Liver (tissue), 9 donors: ENCODE measurements around the gene FAHD2A. TPM values are rescaled to one million over a fixed set of nuclear protein-coding genes. Genes with fewer than 3 reads are reported as not detected.
"Not testable (repeated sequence)": the region's sequence is repeated elsewhere in the genome, so short reads cannot be mapped to it uniquely, and the experiment has no call there.

Source experiments
- DNase-seq: peaks from one replicate; pipeline ENCODE4 v3.0.0-alpha.2; 2017; ENCODE audit warnings: low spot score
- H3K27ac ChIP-seq, 2 donors: one replicate each; pipeline ENCODE4 v1.7.0; 2013; ENCODE audit warnings: inconsistent platforms in 2 of 2, low read length in 2 of 2, control low read depth in 1 of 2, low read depth in 1 of 2, mild to moderate bottlenecking in 1 of 2
- H3K27me3 ChIP-seq, 4 donors: one replicate each; pipeline versions ENCODE4 v1.6.1 to v1.7.0; 2013; ENCODE audit warnings: low read length in 3 of 4, inconsistent platforms in 1 of 4, mild to moderate bottlenecking in 1 of 4, moderate library complexity in 1 of 4; ENCODE audit not compliant: control insufficient read depth in 4 of 4, insufficient read depth in 4 of 4
- H3K36me3 ChIP-seq, 4 donors: one replicate each; pipeline versions ENCODE4 v1.6.1 to v1.7.0; 2013; ENCODE audit warnings: low read length in 3 of 4, mild to moderate bottlenecking in 3 of 4, low read depth in 1 of 4, moderate library complexity in 1 of 4; ENCODE audit not compliant: control insufficient read depth in 4 of 4, insufficient read depth in 3 of 4
- H3K4me1 ChIP-seq, 4 donors: one replicate each; pipeline versions ENCODE4 v1.6.1 to v1.7.0; 2013; ENCODE audit warnings: low read length in 3 of 4, mild to moderate bottlenecking in 3 of 4, moderate library complexity in 1 of 4; ENCODE audit not compliant: control insufficient read depth in 4 of 4, insufficient read depth in 4 of 4
- H3K4me3 ChIP-seq, 3 donors: one replicate each; pipeline versions ENCODE4 v1.6.1 to v1.7.0; 2013; ENCODE audit warnings: low read length in 3 of 3, control low read depth in 1 of 3, low read depth in 1 of 3, mild to moderate bottlenecking in 1 of 3
- H3K9ac ChIP-seq, 2 donors: one replicate each; pipeline ENCODE4 v1.7.0; 2013; ENCODE audit warnings: low read length in 2 of 2, mild to moderate bottlenecking in 2 of 2, moderate library complexity in 2 of 2, control low read depth in 1 of 2, low read depth in 1 of 2
- H3K9me3 ChIP-seq, 4 donors: one replicate each; pipeline versions ENCODE4 v1.6.1 to v1.7.0; 2013; ENCODE audit warnings: low read length in 3 of 4; ENCODE audit not compliant: control insufficient read depth in 4 of 4
- EGR1 ChIP-seq, 2 donors: IDR thresholded peaks; 2 replicates each; pipeline ENCODE4 v1.6.1; 2016 to 2018; ENCODE audit warnings: antibody characterized with exemption in 2 of 2, low read depth in 2 of 2
- FOXA1 ChIP-seq: IDR thresholded peaks from 2 replicates; pipeline ENCODE4 v1.6.1; 2016; ENCODE audit warnings: antibody characterized with exemption
- FOXA2 ChIP-seq: IDR thresholded peaks from 2 replicates; pipeline ENCODE4 v1.6.1; 2016; ENCODE audit warnings: antibody characterized with exemption
- GABPA ChIP-seq, 2 donors: IDR thresholded peaks in 1 of 2; conservative IDR thresholded peaks in 1 of 2; 2 replicates each; pipeline ENCODE4 v1.6.1; 2016; ENCODE audit warnings: antibody characterized with exemption in 2 of 2, mild to moderate bottlenecking in 1 of 2, moderate library complexity in 1 of 2
- HNF4A ChIP-seq, 2 donors: conservative IDR thresholded peaks; 2 replicates each; pipeline ENCODE4 v1.6.1; 2016; ENCODE audit warnings: antibody characterized with exemption in 2 of 2, mild to moderate bottlenecking in 2 of 2
- HNF4G ChIP-seq: IDR thresholded peaks from 2 replicates; pipeline ENCODE4 v1.6.1; 2016; ENCODE audit warnings: antibody characterized with exemption
- JUND ChIP-seq, 2 donors: IDR thresholded peaks; 2 replicates each; pipeline ENCODE4 v1.6.1; 2016; ENCODE audit warnings: antibody characterized with exemption in 2 of 2
- NR2F2 ChIP-seq: IDR thresholded peaks from 2 replicates; pipeline ENCODE4 v1.6.1; 2016; ENCODE audit warnings: antibody characterized with exemption
- RAD21 ChIP-seq, 2 donors: IDR thresholded peaks; 2 replicates each; pipeline ENCODE4 v1.6.1; 2016; ENCODE audit warnings: antibody characterized with exemption in 2 of 2, mild to moderate bottlenecking in 2 of 2
- RXRA ChIP-seq, 2 donors: IDR thresholded peaks; 2 replicates each; pipeline ENCODE4 v1.6.1; 2017 to 2018; ENCODE audit warnings: antibody characterized with exemption in 2 of 2, mild to moderate bottlenecking in 1 of 2
- SP1 ChIP-seq: IDR thresholded peaks from 2 replicates; pipeline ENCODE4 v1.6.1; 2018; ENCODE audit warnings: antibody characterized with exemption, mild to moderate bottlenecking
- TAF1 ChIP-seq: conservative IDR thresholded peaks from 2 replicates; pipeline ENCODE4 v1.6.1; 2016; ENCODE audit warnings: antibody characterized with exemption, mild to moderate bottlenecking
- YY1 ChIP-seq: IDR thresholded peaks from 2 replicates; pipeline ENCODE4 v1.6.1; 2016; ENCODE audit warnings: antibody characterized with exemption, mild to moderate bottlenecking
- WGBS: extraction: QIAGEN DNeasy Blood & Tissue Kit; methylation state at CpG from one replicate; pipeline ENCODE4 v1.1.7; 2013; 5-methylcytosine and 5-hydroxymethylcytosine counted together
- polyA plus RNA-seq, 2 donors: library from polyadenylated mRNA; stranded (reverse) in 1 of 2; unstranded in 1 of 2; fragments of 200-250 nt in 1 of 2; fragments of >200 nt in 1 of 2; fragmentation: Nextera tagmentation in 1 of 2; extraction: Ambion mirVana in 1 of 2; gene quantifications; one replicate each; pipeline versions ENCODE4 v1.2.1 to v1.2.3, GENCODE V29; 2013 to 2015
- total RNA-seq, 2 donors: library from RNA; depleted of rRNA; stranded (reverse); fragments of >200 nt; gene quantifications; one replicate each; pipeline ENCODE4 v1.2.3, GENCODE V29; 2014
- TF ChIP-seq, protein P1 (sequence below): IDR thresholded peaks from 2 replicates; pipeline ENCODE4 v1.6.1; 2016; ENCODE audit warnings: antibody characterized with exemption
- TF ChIP-seq, protein P2 (sequence below): fragments of 150-350 bp; IDR thresholded peaks from 2 replicates; pipeline ENCODE4 v1.5.1; 2017; ENCODE audit warnings: improper control_type of control experiment, low read depth, low read length; ENCODE audit not compliant: missing input control
- TF ChIP-seq, protein P3 (sequence below): IDR thresholded peaks from 2 replicates; pipeline ENCODE4 v1.6.1; 2016; ENCODE audit warnings: antibody characterized with exemption
- TF ChIP-seq, protein P4 (sequence below): IDR thresholded peaks from 2 replicates; pipeline ENCODE4 v1.6.1; 2016; ENCODE audit warnings: antibody characterized with exemption, mild to moderate bottlenecking
- TF ChIP-seq, protein P5 (sequence below): IDR thresholded peaks from 2 replicates; pipeline ENCODE4 v1.6.1; 2016; ENCODE audit warnings: antibody characterized with exemption
- donor health status: healthy.
- donor health status: healthy.
- donor health status: healthy.
- donor health status: healthy.
- donor health status: healthy.

FAHD2A gene
- total and polyA plus RNA-seq, 4 donors, result 20.1 to 105 (median 69.3) TPM

DNA sequence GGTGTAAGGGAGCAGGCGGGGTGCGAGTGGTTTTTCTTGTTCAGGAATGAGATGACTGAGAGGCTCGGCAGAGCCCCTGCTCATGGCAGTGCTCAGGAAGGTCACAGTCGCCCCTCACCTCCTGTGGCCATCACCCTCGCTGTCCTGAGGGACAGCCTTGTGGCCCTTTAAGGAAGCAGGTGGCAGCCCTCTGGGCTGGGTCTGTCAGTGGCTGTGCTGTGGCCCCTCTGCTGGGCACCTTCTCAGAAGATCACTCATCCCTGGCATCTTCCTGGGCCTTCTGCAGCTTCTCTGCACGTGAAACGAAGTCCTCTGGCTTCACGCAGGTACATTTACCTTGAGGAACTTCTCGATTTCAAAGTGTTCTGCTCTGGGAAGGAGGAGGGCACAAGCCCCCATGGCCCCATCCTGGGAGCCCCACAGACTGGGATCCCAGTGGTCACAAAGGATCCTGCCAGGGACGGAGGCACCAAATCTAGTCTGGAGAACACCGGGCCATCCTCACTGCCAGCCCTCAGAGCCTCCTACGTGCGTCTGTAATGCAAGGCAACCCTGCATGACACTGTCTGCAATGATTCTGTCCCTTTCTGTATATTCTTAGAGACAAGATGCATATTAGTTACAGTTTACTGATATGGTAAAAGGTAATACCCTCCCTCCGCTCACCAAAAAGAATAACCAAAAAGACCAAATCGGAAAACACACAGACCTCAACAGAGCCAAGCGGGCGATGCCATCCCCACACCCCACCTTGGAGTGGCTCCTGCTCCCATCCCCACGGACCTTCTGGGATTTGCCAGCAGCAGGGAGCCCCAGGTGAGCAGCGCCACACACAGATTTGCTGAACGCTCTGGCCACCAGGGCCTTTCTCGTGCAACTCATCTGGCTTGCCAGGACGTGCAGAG, 25.9 kb upstream of the FAHD2A start (continued):
- TF ChIP-seq YY1 (no peak), JUND (IDR thresholded peaks at IDR 0.05) (no peak), EGR1 (IDR thresholded peaks at IDR 0.05; ENCODE audit: low read depth in 2 of 2) (no peak)
- TF ChIP-seq, protein P1, sequence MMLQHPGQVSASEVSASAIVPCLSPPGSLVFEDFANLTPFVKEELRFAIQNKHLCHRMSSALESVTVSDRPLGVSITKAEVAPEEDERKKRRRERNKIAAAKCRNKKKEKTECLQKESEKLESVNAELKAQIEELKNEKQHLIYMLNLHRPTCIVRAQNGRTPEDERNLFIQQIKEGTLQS, result no peak

DNA sequence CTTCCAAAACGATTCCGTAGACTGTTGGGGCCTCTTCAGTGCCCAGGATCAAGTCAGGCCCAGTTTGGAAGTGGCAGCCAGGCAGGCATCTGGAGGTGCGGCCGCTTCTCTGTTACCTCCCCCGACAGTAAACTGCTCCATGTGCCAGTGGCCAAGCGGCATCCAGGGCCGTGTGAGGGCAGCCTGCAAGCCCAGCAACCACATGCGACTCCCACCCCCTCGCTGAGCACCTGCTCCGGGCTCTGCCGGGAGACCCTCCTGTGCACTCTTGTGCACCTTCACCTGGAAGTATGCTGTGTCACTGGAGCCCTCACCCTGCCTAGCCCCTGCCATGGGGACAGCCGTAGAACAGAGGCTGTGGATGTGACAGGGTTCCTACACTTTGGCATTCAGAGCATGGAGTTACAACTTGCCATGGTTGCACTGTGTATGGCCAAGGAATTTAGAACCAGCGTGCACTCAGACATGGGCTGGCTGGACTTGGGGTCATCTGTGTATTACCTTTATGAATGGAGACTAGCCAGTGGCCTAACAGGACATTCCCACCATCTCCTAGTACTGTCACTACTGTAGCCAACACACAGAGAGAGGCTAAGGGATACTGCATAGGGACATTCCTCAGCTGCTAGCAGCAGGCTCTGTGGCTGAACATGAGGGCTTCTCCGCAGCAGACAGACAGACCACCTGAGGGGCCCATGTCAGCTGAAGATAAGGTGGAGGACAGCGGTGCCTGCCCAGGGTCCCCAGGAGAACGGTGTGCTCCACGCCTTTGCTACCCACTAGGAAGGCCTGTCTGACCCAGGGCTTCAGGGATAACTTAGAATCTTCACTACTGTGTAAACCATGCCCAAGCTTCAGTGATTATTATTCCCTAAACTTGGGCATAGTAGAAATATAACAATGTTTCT, 25.0 kb upstream of the FAHD2A start:
- H3K9me3 ChIP-seq, result no peaks in the 10 kb centered on the region
- no peaks in the 10 kb centered on the region for H3K36me3 ChIP-seq
- TF ChIP-seq SP1, result no peak
- TF ChIP-seq RAD21 (IDR thresholded peaks at IDR 0.05), result no peak
- TF ChIP-seq FOXA1, result no peak
- TF ChIP-seq TAF1, result no peak
- TF ChIP-seq, protein P2, sequence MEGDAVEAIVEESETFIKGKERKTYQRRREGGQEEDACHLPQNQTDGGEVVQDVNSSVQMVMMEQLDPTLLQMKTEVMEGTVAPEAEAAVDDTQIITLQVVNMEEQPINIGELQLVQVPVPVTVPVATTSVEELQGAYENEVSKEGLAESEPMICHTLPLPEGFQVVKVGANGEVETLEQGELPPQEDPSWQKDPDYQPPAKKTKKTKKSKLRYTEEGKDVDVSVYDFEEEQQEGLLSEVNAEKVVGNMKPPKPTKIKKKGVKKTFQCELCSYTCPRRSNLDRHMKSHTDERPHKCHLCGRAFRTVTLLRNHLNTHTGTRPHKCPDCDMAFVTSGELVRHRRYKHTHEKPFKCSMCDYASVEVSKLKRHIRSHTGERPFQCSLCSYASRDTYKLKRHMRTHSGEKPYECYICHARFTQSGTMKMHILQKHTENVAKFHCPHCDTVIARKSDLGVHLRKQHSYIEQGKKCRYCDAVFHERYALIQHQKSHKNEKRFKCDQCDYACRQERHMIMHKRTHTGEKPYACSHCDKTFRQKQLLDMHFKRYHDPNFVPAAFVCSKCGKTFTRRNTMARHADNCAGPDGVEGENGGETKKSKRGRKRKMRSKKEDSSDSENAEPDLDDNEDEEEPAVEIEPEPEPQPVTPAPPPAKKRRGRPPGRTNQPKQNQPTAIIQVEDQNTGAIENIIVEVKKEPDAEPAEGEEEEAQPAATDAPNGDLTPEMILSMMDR, result no peak
- no peak for TF ChIP-seq HNF4G
- no peak for TF ChIP-seq JUND (IDR thresholded peaks at IDR 0.05)
- no peak for TF ChIP-seq FOXA2
- TF ChIP-seq EGR1 (IDR thresholded peaks at IDR 0.05; ENCODE audit: low read depth in 2 of 2), result no peak
- TF ChIP-seq, protein P3, sequence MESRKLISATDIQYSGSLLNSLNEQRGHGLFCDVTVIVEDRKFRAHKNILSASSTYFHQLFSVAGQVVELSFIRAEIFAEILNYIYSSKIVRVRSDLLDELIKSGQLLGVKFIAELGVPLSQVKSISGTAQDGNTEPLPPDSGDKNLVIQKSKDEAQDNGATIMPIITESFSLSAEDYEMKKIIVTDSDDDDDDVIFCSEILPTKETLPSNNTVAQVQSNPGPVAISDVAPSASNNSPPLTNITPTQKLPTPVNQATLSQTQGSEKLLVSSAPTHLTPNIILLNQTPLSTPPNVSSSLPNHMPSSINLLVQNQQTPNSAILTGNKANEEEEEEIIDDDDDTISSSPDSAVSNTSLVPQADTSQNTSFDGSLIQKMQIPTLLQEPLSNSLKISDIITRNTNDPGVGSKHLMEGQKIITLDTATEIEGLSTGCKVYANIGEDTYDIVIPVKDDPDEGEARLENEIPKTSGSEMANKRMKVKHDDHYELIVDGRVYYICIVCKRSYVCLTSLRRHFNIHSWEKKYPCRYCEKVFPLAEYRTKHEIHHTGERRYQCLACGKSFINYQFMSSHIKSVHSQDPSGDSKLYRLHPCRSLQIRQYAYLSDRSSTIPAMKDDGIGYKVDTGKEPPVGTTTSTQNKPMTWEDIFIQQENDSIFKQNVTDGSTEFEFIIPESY, result no peak
- TF ChIP-seq GABPA (IDR thresholded peaks at IDR 0.05 in 1 of 2, conservative IDR thresholded peaks at IDR 0.05 in 1 of 2), result no peak
- TF ChIP-seq, protein P4, sequence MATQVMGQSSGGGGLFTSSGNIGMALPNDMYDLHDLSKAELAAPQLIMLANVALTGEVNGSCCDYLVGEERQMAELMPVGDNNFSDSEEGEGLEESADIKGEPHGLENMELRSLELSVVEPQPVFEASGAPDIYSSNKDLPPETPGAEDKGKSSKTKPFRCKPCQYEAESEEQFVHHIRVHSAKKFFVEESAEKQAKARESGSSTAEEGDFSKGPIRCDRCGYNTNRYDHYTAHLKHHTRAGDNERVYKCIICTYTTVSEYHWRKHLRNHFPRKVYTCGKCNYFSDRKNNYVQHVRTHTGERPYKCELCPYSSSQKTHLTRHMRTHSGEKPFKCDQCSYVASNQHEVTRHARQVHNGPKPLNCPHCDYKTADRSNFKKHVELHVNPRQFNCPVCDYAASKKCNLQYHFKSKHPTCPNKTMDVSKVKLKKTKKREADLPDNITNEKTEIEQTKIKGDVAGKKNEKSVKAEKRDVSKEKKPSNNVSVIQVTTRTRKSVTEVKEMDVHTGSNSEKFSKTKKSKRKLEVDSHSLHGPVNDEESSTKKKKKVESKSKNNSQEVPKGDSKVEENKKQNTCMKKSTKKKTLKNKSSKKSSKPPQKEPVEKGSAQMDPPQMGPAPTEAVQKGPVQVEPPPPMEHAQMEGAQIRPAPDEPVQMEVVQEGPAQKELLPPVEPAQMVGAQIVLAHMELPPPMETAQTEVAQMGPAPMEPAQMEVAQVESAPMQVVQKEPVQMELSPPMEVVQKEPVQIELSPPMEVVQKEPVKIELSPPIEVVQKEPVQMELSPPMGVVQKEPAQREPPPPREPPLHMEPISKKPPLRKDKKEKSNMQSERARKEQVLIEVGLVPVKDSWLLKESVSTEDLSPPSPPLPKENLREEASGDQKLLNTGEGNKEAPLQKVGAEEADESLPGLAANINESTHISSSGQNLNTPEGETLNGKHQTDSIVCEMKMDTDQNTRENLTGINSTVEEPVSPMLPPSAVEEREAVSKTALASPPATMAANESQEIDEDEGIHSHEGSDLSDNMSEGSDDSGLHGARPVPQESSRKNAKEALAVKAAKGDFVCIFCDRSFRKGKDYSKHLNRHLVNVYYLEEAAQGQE, result no peak
- TF ChIP-seq, protein P5, sequence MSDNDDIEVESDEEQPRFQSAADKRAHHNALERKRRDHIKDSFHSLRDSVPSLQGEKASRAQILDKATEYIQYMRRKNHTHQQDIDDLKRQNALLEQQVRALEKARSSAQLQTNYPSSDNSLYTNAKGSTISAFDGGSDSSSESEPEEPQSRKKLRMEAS, result no peak
- TF ChIP-seq RXRA (IDR thresholded peaks at IDR 0.05), result no peak
- TF ChIP-seq YY1, result no peak
- TF ChIP-seq HNF4A (conservative IDR thresholded peaks at IDR 0.05), result no peak
- TF ChIP-seq NR2F2, result no peak
- TF ChIP-seq, protein P1, result no peak
- H3K4me3 ChIP-seq, result no peak overlapping the region
- no peak for DNase-seq
- no peak overlapping the region for H3K27ac ChIP-seq
- WGBS, result 93% methylated on average over 17 of the region's 17 CpGs
- H3K27me3 ChIP-seq, result no peaks in the 10 kb centered on the region
- no peaks in the 10 kb centered on the region for H3K4me1 ChIP-seq
- H3K9ac ChIP-seq, result no peak overlapping the region

DNA sequence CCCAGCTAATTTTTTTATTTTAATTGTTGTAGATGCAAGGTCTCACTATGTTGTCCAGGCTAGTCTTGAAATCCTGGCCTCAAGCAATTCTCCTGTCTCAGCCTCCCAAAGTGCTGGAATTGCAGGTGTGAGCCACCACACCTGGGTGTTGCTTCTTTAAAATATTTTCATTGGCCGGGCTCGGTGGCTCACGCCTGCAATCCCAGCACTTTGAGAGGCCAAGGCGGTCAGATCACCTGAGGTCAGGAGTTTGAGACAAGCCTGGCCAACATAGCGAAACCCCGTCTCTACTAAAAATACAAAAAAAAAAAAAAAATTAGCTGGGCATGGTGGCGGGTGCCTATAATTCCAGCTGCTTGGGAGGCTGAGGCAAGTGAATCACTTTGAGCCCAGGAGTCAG, 24.2 kb upstream of the FAHD2A start:
- not testable (repeated sequence) for H3K4me1 ChIP-seq, H3K9ac ChIP-seq, H3K4me3 ChIP-seq, H3K27me3 ChIP-seq, DNase-seq, H3K27ac ChIP-seq, H3K9me3 ChIP-seq, H3K36me3 ChIP-seq
- 98% methylated on average over 7 of the region's 7 CpGs for WGBS
